ENCODE results near the gene RIMS4. TPM values are rescaled to one million over a fixed set of nuclear protein-coding genes. Genes with fewer than 3 reads are reported as not detected.

Gene RIMS4
- polyA plus RNA-seq, 3 donors, result not detected

DNA sequence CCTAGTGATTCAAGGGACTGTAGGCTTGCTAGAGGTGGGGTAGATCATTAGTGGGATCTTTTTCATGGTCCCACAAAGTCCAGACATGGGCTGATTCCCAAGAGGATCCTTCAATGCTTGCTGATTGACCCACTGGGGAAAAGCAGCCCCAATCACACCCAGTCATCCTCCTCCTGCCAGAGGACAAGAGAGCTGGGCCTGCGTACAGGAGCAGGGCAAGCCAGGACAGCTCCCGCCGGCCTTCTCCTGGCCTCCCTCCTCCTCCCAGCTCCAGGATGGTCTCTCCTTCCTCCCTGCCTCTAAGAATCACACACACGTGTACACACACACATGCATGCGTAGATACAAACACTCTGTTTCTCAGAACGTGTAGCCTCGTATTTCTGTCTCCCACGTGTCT is 37.7 kb downstream of the RIMS4 start:
- Mint-ChIP-seq H3K27me3 (ENCODE audit: low read depth in 3 of 3) (peaks cover 3 to 9% (median 4%) of the 10 kb centered on the region in 3 donors), H3K36me3 (no peaks in the 10 kb centered on the region), H3K9me3 (no peaks in the 10 kb centered on the region), H3K4me3 (no peak overlapping the region), H3K4me1 (no peaks in the 10 kb centered on the region), H3K27ac (no peak overlapping the region)
- Histone ChIP-seq H3K4me1 (ENCODE audit: control insufficient read depth in 1 of 2, insufficient read depth in 2 of 2, low read length in 2 of 2) (no peaks in the 10 kb centered on the region), H3K9ac (ENCODE audit: insufficient read depth, low read length, poor library complexity, severe bottlenecking) (no peak overlapping the region), H4K20me1 (ENCODE audit: insufficient read depth, low read length) (no peaks in the 10 kb centered on the region), H2AFZ (ENCODE audit: insufficient read depth, low read depth, low read length, poor library complexity, severe bottlenecking) (no peak overlapping the region), H3K27me3 (ENCODE audit: control insufficient read depth in 2 of 2, insufficient read depth in 2 of 2, low read length in 2 of 2) (no peaks in the 10 kb centered on the region), H3K27ac (ENCODE audit: low read depth in 1 of 2, low read length in 2 of 2) (no peak overlapping the region), H3K4me2 (replicated peaks; ENCODE audit: extremely low read depth, low read length, poor library complexity, severe bottlenecking) (no peak overlapping the region), H3K79me2 (ENCODE audit: insufficient read depth, low read length) (no peaks in the 10 kb centered on the region), H3K9me3 (replicated peaks in 1 of 2; ENCODE audit: control insufficient read depth in 1 of 2, insufficient read depth in 1 of 2, low read length in 2 of 2) (no peaks in the 10 kb centered on the region), H3K4me3 (replicated peaks in 1 of 3; ENCODE audit: low read depth in 2 of 3, low read length in 3 of 3) (no peak overlapping the region), H3K36me3 (replicated peaks in 1 of 2; ENCODE audit: control insufficient read depth in 1 of 2, insufficient read depth in 2 of 2, low read length in 2 of 2) (no peaks in the 10 kb centered on the region)
- WGBS (ENCODE audit: insufficient coverage), result 68% methylated on average over 5 of the region's 8 CpGs
- no peak for DNase-seq
- TF ChIP-seq, protein P1, sequence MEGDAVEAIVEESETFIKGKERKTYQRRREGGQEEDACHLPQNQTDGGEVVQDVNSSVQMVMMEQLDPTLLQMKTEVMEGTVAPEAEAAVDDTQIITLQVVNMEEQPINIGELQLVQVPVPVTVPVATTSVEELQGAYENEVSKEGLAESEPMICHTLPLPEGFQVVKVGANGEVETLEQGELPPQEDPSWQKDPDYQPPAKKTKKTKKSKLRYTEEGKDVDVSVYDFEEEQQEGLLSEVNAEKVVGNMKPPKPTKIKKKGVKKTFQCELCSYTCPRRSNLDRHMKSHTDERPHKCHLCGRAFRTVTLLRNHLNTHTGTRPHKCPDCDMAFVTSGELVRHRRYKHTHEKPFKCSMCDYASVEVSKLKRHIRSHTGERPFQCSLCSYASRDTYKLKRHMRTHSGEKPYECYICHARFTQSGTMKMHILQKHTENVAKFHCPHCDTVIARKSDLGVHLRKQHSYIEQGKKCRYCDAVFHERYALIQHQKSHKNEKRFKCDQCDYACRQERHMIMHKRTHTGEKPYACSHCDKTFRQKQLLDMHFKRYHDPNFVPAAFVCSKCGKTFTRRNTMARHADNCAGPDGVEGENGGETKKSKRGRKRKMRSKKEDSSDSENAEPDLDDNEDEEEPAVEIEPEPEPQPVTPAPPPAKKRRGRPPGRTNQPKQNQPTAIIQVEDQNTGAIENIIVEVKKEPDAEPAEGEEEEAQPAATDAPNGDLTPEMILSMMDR (IDR thresholded peaks at IDR 0.05), result no peak
- intact Hi-C loops (cut with micrococcal nuclease), result no loop called here

DNA sequence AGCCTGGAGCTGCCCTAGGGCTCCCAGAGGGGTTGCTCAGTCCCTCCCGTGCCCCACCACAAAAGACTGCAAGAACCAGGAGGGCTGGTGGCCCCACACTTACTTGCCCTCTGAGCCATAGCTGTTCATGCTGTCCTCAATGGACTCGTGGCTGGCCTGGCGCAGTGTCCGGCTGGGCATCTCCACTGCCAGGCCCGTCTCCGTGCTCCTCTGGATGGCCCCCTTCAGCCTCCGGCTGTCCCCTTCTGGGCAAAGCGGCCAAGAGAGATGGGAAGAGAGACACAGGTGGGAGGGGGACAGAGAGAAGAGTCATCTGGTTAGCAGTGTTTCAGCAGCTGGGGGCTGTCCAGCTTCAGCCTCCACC is 39.2 kb downstream of the RIMS4 start:
- no peak overlapping the region for H3K27ac ChIP-seq (ENCODE audit: low read depth in 1 of 2, low read length in 2 of 2)
- H4K20me1 ChIP-seq (ENCODE audit: insufficient read depth, low read length), result no peaks in the 10 kb centered on the region
- H3K4me1 Mint-ChIP-seq, result no peaks in the 10 kb centered on the region
- no peak overlapping the region for H3K27ac Mint-ChIP-seq
- DNase-seq, result no peak
- H3K9me3 ChIP-seq (replicated peaks in 1 of 2; ENCODE audit: control insufficient read depth in 1 of 2, insufficient read depth in 1 of 2, low read length in 2 of 2), result no peaks in the 10 kb centered on the region
- H3K27me3 ChIP-seq (ENCODE audit: control insufficient read depth in 2 of 2, insufficient read depth in 2 of 2, low read length in 2 of 2), result no peaks in the 10 kb centered on the region
- H3K4me1 ChIP-seq (ENCODE audit: control insufficient read depth in 1 of 2, insufficient read depth in 2 of 2, low read length in 2 of 2), result no peaks in the 10 kb centered on the region
- H3K4me2 ChIP-seq (replicated peaks; ENCODE audit: extremely low read depth, low read length, poor library complexity, severe bottlenecking), result no peak overlapping the region
- no peaks in the 10 kb centered on the region for H3K36me3 Mint-ChIP-seq
- H3K9me3 Mint-ChIP-seq, result no peaks in the 10 kb centered on the region
- no peak overlapping the region for H3K4me3 Mint-ChIP-seq
- intact Hi-C loops (cut with micrococcal nuclease), result no loop called here
- H2AFZ ChIP-seq (ENCODE audit: insufficient read depth, low read depth, low read length, poor library complexity, severe bottlenecking), result no peak overlapping the region
- TF ChIP-seq, protein P1 (IDR thresholded peaks at IDR 0.05), result no peak
- WGBS (ENCODE audit: insufficient coverage), result 92% methylated on average over 6 of the region's 8 CpGs
- H3K27me3 Mint-ChIP-seq (ENCODE audit: low read depth in 3 of 3), result peaks cover 6 to 9% (median 9%) of the 10 kb centered on the region in 3 donors
- no peak overlapping the region for H3K9ac ChIP-seq (ENCODE audit: insufficient read depth, low read length, poor library complexity, severe bottlenecking)
- H3K4me3 ChIP-seq (replicated peaks in 1 of 3; ENCODE audit: low read depth in 2 of 3, low read length in 3 of 3), result no peak overlapping the region
- H3K36me3 ChIP-seq (replicated peaks in 1 of 2; ENCODE audit: control insufficient read depth in 1 of 2, insufficient read depth in 2 of 2, low read length in 2 of 2), result no peaks in the 10 kb centered on the region
- no peaks in the 10 kb centered on the region for H3K79me2 ChIP-seq (ENCODE audit: insufficient read depth, low read length)

Measured in CD14-positive monocyte (primary cell).